Neutrophil (primary cell): ENCODE results near the gene IL4.

Source experiments
- H3K27ac ChIP-seq: fragments of 200-600 bp; sonication (generic); 2 replicates; pipeline ENCODE4 v1.5.1; 2016; ENCODE audit warnings: mild to moderate bottlenecking, moderate library complexity
- H3K27me3 ChIP-seq: fragments of 200-600 bp; sonication (generic); 2 replicates; pipeline ENCODE4 v1.6.0; 2016; ENCODE audit warnings: mild to moderate bottlenecking
- H3K36me3 ChIP-seq: fragments of 200-600 bp; sonication (generic); 2 replicates; pipeline ENCODE4 v1.5.1; 2017
- H3K4me1 ChIP-seq, 2 experiments: fragments of 200-600 bp in 1 of 2; sonication (generic) in 1 of 2; 1 replicate in 1 of 2; 2 replicates in 1 of 2; pipeline versions ENCODE4 v1.5.1 to v1.6.1; 2013 to 2016; ENCODE audit warnings: low read depth in 1 of 2, low read length in 1 of 2, mild to moderate bottlenecking in 1 of 2, moderate library complexity in 1 of 2; ENCODE audit not compliant: control insufficient read depth in 1 of 2, insufficient read depth in 1 of 2
- H3K4me3 ChIP-seq, 2 experiments: fragments of 200-600 bp in 1 of 2; sonication (generic) in 1 of 2; 1 replicate in 1 of 2; 2 replicates in 1 of 2; pipeline ENCODE4 v1.5.1; 2013 to 2016; ENCODE audit warnings: low read depth in 1 of 2, low read length in 1 of 2, mild to moderate bottlenecking in 1 of 2, moderate library complexity in 1 of 2
- H3K9me3 ChIP-seq: fragments of 200-600 bp; sonication (generic); 2 replicates; pipeline ENCODE4 v1.5.1; 2016
- TF ChIP-seq, protein P1 (sequence below): fragments of 200-600 bp; sonication (generic); IDR thresholded peaks from 2 replicates; pipeline ENCODE4 v1.5.1; 2016; ENCODE audit warnings: antibody characterized with exemption

The IL4 gene

GRCh38 chr5:132681983-132682382 lies 8.2 kb downstream of the IL4 start:
- no peaks in the 10 kb centered on the region for H3K27me3 ChIP-seq
- H3K4me1 ChIP-seq: no peaks in the 10 kb centered on the region
- H3K9me3 ChIP-seq: no peaks in the 10 kb centered on the region
- no peak overlapping the region for H3K27ac ChIP-seq
- TF ChIP-seq, protein P1, sequence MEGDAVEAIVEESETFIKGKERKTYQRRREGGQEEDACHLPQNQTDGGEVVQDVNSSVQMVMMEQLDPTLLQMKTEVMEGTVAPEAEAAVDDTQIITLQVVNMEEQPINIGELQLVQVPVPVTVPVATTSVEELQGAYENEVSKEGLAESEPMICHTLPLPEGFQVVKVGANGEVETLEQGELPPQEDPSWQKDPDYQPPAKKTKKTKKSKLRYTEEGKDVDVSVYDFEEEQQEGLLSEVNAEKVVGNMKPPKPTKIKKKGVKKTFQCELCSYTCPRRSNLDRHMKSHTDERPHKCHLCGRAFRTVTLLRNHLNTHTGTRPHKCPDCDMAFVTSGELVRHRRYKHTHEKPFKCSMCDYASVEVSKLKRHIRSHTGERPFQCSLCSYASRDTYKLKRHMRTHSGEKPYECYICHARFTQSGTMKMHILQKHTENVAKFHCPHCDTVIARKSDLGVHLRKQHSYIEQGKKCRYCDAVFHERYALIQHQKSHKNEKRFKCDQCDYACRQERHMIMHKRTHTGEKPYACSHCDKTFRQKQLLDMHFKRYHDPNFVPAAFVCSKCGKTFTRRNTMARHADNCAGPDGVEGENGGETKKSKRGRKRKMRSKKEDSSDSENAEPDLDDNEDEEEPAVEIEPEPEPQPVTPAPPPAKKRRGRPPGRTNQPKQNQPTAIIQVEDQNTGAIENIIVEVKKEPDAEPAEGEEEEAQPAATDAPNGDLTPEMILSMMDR: no peak
- H3K4me3 ChIP-seq: no peak overlapping the region
- no peaks in the 10 kb centered on the region for H3K36me3 ChIP-seq

GRCh38 chr5:132684491-132684890 lies 10.7 kb downstream of the IL4 start:
- no peaks in the 10 kb centered on the region for H3K4me1 ChIP-seq
- TF ChIP-seq, protein P1: no peak
- no peak overlapping the region for H3K27ac ChIP-seq
- H3K4me3 ChIP-seq: no peak overlapping the region
- H3K36me3 ChIP-seq: no peaks in the 10 kb centered on the region
- no peaks in the 10 kb centered on the region for H3K9me3 ChIP-seq
- peaks cover 7% of the 10 kb centered on the region for H3K27me3 ChIP-seq

- Histone ChIP-seq H3K27ac (no peak overlapping the region), H3K36me3 (no peaks in the 10 kb centered on the region), H3K27me3 (peaks cover 7% of the 10 kb centered on the region), H3K4me1 (no peaks in the 10 kb centered on the region), H3K4me3 (no peak overlapping the region), H3K9me3 (no peaks in the 10 kb centered on the region)
- TF ChIP-seq, protein P1: no peak
Observed at GRCh38 chr5:132684922-132685720, 11.3 kb downstream of the IL4 start.

- peaks cover 7% of the 10 kb centered on the region for H3K27me3 ChIP-seq
- TF ChIP-seq, protein P1: no peak
- H3K4me3 ChIP-seq: no peak overlapping the region
- no peaks in the 10 kb centered on the region for H3K4me1 ChIP-seq
- H3K36me3 ChIP-seq: no peaks in the 10 kb centered on the region
- H3K27ac ChIP-seq: no peak overlapping the region
- H3K9me3 ChIP-seq: no peaks in the 10 kb centered on the region
Observed at GRCh38 chr5:132686193-132686592, 12.4 kb downstream of the IL4 start.

DNA sequence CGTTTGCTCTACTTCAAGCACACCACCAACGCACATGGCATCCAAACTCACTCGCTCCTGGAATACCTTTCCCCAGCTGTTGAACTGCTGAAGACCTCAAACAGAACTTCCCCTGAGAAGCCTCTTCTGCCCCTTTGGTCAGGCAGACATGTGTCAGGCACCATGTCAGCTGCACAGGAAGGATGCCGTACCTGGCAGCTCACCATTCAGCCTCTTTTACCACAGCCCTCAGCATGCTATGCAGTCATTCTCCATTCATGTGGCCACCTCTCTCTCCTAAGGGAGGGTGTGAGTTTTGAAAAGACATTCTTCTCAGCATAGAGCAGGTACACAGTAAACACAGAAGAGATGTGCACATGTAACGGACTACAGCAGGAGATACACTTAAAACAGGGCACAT lies 14.2 kb downstream of the IL4 start:
- Histone ChIP-seq H3K4me1 (no peaks in the 10 kb centered on the region), H3K9me3 (no peaks in the 10 kb centered on the region), H3K36me3 (no peaks in the 10 kb centered on the region), H3K27ac (no peak overlapping the region), H3K4me3 (no peak overlapping the region), H3K27me3 (peaks cover 7% of the 10 kb centered on the region)
- TF ChIP-seq, protein P1: no peak
